ENCODE results near the gene SKP1.

SKP1 gene

DNA sequence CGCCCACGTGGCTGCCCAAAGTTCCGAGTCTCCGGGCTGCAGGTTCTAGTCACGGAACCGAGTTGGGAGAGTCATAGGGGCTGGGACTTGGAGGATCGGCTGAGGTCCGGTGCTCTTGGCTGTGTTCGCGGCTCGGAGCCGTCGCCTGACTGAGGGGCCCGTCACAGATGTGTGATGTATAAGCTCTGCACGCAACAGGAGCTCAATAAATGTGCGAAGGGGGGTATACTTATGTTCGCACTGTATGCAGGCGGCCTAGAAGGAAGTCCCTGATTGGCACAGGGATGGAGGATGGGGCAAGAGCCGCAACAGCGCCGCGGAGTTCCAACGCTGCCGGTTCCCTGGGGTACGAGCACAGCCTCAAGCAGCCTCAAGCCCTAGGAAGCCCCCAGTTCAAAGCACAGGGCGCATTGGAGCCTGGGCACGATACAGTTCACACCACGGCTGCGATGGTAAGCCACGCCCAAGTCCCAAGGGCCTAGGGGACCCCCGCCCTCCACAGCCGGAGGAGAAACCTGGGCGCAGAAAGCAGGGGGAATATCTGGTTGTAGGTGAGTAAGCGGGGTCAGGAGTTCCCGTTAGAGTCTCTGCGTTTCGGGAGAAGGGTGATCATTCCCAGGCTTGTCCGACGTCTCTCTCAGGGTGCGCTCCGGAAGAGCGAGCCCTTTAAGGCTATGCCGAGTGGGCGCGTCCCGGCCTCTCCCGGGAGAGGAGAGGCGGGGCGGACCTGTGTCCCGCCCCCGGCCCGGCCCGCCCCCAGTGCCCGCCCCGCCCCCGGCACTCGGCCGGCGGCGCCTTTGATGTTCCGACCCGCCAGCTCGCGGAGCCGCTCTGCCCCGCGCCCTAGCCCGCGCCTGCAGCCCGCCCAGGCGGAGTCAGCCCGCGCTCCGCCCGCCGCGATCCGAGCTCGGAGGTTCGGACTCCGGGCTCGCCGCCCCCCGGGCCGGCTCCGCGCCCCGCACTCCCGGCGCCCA is 62.6 kb downstream of the SKP1 start, which contains the start of gene TCF7:
Gene TCF7, plus strand, starts transcription at position 780 of the 974 bp plus-strand sequence. CDS start 226 bp downstream, outside the sequence.
- DNase-seq (ENCODE audit: low spot score): peak; percentile 71

DNA sequence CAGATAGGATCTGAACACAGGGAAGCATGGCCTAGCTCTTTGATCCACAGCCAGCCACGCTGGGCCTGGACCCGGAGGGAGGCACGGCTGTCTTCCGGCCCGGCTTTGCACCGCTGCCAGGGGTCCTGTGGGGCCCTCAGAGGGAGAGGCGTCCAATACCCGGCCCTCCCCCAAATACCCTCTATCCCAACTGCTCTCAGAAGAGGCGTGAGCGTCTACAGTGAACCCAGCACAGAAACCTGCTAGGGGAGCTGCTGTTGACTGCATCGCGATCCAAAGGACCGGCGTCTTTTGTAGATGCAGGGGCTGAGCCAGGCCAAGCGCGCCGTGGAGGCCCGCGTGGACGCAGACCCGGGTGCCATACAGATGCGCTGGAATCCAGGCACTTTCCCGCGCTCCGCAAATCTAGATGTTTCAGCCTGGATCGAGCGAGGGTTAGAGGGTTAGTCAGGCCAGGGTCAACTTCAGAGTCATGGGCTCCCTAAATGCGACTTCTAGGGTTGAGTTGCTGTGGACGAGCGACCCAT is 63.3 kb downstream of the SKP1 start:
- no peak for DNase-seq (ENCODE audit: low spot score)

- no peak for DNase-seq (ENCODE audit: low spot score)
These were observed 63.9 kb downstream of the SKP1 start for GRCh38 chr5:134112726-134113362.

DNA sequence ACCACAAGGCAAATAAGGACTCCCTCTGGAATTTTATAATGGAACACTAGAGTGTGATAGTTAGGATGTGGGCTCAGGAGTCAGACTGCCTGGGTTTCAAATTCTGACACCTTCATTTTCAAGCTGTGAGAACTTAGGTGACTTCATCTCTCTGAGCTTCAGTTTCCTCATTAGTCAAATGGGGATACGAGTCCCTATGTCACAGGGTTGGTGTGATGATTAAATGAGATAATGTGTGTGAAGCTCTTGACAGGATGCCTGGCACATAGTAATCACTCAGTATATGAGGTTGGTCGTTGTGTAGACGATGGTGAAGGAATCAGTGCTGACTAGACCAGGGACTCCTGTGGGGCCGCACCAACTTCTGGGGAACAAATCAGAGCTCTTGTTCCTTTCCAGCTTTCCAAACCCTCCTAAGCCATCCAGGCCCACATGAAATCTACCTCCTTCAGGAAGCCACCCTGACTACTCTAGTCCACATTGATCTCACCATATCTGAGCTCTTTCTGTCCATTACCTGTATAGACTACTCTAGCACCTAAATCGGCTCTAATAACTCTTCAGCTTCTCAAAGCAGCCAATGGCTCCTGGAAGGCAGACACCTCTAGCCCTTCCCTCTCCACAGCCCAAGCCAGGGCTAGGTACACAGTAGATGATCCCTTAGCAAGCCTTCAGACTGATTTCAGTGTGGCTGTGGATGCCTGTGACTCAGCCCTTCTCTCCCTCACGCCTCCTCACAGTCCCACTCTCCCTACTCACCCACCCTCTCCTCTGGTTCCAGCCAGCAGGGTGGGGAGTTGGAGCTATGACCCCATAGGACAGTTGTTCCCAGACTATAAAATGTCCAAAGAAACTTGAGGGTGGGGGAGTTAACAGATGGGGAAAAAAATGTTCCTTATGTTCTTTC is 64.8 kb downstream of the SKP1 start:
- DNase-seq (ENCODE audit: low spot score): no peak

GRCh38 chr5:134110382-134110781 is 66.4 kb downstream of the SKP1 start:
- no peak for DNase-seq (ENCODE audit: low spot score)

- no peak for DNase-seq (ENCODE audit: low spot score)
These were observed 69.0 kb downstream of the SKP1 start for GRCh38 chr5:134107779-134108178.

DNA sequence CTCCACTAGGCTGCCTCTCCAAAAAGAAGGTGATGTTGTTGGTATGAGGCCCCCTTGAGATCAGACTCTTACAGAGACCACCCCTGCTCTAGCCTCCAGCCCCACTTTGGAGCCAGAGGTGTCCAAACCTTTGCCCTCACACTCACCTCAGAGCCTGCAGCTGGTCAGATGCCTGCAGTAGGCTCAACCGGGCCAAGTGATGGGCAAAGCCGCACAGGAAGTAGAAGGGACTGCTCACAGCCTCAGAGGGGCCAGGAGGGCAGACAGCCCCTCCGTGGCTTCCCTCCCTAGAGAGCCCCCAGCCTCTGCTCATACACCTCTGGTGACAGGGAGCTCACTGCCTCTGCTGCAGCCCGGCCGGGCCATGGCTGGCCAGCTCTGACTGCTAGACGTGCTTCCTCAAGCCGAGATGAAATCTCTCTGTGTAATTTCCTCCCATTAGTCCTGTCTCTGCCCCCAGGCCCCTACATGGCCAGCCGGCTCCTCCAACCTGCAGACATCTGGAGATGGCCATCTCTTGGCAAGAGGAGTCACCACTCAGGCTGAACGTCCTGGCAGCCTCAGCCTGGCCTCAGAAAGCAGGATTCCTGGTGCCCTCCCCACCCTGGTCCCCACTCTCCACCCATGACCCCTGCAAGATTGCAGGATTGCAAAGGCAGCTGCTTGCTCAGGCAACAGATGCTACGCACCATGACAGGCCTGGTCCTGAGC is 69.6 kb downstream of the SKP1 start:
- no peak for DNase-seq (ENCODE audit: low spot score)

DNA sequence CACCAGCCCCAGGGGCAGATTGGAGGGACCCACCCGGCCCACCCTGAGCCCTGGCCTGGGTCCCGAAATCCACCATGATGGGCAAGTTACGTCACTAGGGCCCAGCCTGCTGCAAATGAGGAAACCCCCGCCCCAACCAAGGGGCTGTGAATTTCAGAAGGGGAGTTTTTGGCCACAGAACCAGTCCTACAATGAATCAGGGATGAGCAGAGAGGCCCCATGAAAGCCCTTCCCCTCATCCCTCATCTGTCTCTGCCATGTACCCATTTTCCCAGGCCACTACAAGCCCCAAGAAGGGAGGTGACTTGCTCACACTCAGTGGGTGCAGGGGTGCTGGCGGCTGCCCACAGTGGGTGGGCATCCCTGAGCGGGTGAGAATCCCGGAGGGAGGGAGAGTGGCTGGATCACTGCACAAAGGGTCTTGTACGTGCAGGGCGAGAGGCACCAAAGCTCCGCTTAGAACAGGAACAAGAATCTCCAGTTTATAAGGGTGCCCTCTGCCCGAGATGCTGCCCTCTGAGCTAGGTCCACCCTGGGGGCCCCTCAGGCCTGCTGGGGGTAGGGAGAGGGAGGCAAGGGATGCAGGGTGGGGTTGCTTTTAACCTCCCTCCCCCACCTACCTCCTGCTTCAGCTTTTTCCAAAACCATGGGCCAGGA is 72.6 kb downstream of the SKP1 start:
- DNase-seq (ENCODE audit: low spot score): no peak

- DNase-seq (ENCODE audit: low spot score): no peak
These were observed 73.4 kb downstream of the SKP1 start for GRCh38 chr5:134103397-134103796.

DNA sequence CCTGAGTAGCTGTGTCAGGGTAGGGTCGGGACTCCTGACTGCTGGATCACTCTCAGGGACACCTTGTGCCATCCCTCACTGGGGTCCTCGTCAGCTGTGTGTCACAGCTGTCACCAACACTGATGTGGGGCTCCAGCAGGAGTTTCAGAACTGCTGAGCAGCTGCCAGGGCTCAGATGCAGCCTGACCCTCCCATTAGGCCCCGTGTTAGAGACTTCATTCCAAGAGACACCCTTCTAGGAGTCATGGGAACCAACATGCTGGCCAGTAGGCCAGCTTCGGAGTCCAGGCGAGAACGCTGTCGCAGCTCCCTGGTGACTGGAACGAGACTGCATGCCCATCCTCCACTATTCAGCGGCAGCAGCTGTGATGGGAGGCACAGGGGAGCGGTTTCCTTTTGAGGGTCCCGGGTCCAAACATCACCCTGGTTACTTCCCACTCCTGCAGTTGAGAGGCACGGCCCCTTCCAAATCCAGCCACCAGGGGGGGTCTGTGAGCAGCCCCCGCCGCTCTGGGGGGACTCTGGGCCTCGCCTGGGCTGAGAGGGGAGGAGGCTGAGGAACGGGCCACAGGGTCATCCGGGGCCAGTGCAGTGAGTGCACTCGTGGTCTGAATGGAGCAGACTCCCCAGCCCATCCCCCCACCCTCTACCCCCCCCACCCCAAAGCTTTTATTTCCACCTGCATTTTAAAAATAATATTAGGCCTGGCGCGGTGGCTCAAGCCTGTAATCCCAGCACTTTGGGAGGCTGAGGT is 74.9 kb downstream of the SKP1 start:
- peak; percentile 67 for DNase-seq (ENCODE audit: low spot score)

DNA sequence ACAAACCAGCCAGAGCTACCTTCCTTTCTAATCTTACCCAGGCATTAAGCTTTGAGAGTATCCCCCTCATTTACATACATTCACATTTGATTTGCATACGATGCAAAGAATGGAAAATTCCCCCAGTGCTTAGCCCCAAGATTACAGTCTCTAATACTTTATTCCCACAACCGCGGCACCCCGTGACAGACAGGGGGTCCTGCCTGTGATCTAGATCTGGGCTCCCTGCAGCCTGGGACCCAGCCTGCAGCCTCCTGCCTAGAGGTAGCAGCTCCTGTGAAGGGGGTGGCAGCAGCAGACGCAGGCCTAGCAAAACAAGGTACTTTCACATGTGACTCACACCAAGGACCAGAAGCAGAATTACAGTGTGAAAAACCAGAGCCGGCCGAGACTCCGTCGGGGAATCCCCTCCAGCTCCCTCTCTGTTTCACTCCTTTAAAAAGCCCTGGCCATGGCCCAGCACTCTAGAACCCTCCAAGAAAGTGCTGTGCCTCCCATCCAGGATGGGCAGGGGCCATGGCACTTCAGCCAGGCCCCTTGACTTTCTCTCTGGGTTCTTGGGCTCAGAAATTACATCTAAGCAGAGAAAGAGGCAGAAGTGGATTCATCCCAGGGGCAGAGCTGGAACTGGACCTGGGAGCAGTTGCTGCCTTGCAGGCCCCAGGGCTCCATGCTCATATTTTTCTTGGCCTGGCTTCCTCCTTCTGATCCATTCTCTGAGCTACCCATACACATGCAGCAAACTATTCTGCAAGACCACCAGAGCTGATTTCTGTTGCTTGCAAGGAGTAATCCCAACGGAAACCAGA is 76.3 kb downstream of the SKP1 start:
- no peak for DNase-seq (ENCODE audit: low spot score)

GRCh38 chr5:134099939-134100282 is 76.8 kb downstream of the SKP1 start:
- DNase-seq (ENCODE audit: low spot score): no peak

GRCh38 chr5:134099288-134099872 is 77.4 kb downstream of the SKP1 start:
- DNase-seq (ENCODE audit: low spot score): no peak

All from hematopoietic multipotent progenitor cell treated with erythropoietin and hydrocortisone succinate and interleukin-3 and kit ligand, for 15 days (in vitro differentiated cells).